HG03045 (cell line): Measurements from ENCODE around the gene KCNJ10.

Experiments
- ATAC-seq: cut with Tn5 transposase; IDR thresholded peaks from one replicate; pipeline ENCODE4 v1.9.1; 2021; ENCODE audit warnings: mild to moderate bottlenecking, moderate library complexity; ENCODE audit not compliant: unreplicated experiment

KCNJ10 gene

GRCh38 chr1:160084771-160085321 is 14.9 kb upstream of the KCNJ10 start:
- ATAC-seq, result no peak

DNA sequence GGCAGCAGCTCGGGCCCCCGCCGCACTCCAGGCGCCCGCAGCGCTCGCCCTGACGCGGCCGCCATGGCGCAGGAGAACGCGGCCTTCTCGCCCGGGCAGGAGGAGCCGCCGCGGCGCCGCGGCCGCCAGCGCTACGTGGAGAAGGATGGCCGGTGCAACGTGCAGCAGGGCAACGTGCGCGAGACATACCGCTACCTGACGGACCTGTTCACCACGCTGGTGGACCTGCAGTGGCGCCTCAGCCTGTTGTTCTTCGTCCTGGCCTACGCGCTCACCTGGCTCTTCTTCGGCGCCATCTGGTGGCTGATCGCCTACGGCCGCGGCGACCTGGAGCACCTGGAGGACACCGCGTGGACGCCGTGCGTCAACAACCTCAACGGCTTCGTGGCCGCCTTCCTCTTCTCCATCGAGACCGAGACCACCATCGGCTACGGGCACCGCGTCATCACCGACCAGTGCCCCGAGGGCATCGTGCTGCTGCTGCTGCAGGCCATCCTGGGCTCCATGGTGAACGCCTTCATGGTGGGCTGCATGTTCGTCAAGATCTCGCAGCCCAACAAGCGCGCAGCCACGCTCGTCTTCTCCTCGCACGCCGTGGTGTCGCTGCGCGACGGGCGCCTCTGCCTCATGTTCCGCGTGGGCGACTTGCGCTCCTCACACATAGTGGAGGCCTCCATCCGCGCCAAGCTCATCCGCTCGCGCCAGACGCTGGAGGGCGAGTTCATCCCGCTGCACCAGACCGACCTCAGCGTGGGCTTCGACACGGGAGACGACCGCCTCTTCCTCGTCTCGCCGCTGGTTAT is 14.2 kb upstream of the KCNJ10 start:
- peak; percentile 52 for ATAC-seq

DNA sequence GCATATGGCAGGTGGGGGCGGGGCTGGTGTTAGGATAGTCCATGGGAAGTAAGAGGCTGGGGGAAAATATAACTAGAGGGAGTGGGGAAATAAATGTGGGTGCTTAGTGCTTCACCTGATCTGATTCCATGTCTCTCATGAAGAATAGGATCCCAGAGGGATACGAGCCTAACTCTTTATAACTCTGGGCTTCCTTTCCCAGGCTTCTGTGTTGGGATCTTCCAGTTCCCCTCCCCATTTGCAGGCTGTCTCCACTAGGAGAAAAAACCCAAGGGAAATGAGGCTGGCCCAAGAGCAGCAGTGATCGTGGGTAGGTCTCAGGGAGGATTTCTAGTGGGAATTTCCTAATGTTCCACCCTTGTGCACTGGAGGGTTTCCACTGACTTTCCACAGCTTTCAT is 13.0 kb upstream of the KCNJ10 start:
- ATAC-seq, result no peak

DNA sequence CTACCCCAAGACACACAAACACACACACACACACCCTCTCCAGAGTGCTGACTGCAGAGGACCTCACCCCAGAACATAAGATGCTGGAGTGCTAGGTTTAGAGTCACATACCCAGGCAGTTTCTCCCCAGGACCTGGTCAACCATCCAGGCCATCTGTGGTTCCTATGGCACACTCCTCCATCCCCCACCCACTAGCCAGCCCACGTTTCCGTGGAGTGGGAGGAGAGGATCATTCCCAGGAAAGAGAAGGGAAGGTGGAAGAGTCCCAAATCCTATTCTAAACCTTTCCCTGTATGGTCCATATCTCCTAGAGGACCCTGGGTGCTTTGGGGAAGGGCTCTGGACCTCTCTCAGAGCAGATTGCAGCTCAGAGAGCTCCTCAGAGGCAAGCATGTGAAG is 12.5 kb upstream of the KCNJ10 start:
- no peak for ATAC-seq

- ATAC-seq, result no peak
Measured at GRCh38 chr1:160081261-160081936, 11.4 kb upstream of the KCNJ10 start, which contains the start of gene KCNJ9. KCNJ9 (plus strand) TSS chr1:160081538; CDS start chr1:160084031, 2,493 bp downstream.

DNA sequence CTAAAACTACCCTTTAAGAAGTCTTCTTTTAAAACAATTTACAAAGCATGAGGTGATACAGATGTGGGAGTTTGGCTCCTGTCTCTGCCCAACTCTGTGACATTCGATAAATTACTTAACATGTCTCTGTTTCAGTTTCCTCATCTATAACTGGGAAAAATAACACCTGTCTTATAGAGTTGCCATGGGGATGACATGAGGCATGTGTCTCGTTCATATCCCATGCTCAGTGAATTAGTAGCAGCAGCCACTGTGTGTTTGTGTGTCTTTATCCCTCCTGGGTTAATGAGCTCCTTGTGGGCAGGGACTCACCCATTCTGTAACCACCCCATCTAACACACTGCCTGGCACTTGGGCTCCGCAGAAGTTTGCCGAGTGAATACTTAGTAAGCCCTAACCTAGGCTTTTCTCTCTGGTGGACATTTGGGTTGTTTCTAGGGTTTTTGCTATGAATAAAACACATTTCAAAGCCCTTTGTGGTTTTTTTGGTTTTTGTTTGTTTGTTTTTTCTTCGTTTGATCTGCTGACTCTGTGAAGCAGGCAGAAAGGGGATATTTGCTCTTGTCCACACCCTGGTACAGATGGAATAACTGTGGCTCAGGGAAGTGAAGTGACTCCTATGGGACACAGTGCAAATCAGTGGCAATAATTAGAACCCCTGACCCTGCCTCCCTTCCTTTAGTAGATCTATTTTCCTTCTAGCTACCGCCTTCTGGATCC is 10.6 kb upstream of the KCNJ10 start:
- ATAC-seq, result no peak

GRCh38 chr1:160079448-160079847 is 9.5 kb upstream of the KCNJ10 start:
- ATAC-seq, result no peak

DNA sequence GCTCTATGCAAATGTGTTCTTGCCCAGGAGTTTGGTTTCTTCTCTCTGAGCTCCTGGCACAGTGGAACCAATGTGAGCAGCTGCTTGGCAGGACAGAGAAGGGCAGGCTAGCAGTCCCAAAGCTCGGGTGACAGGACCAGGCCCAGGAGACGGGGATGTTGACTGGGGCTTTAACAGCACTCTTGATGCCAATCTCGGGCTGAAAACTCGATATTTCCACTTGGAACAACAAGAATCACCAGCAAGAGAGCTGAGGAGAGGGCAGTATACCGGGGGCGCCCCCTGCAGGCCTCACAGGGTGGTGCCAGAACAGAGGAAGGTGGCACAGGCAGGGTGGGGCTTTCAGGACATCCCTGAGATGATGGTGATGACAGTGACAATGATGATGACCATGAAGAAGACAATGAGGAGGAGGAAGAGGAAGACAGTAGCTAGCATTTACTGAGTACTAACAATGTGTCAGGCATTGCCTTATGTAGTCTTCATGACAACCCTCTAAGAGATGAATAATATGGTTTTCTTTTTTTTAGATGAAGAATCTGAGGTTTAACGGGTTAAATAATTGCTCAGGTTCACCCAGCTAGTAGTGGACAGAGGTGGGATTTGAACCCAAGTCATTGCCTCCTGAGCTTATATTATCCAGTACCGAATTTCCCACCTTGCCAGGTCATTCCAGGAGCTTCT is 8.7 kb upstream of the KCNJ10 start:
- no peak for ATAC-seq

DNA sequence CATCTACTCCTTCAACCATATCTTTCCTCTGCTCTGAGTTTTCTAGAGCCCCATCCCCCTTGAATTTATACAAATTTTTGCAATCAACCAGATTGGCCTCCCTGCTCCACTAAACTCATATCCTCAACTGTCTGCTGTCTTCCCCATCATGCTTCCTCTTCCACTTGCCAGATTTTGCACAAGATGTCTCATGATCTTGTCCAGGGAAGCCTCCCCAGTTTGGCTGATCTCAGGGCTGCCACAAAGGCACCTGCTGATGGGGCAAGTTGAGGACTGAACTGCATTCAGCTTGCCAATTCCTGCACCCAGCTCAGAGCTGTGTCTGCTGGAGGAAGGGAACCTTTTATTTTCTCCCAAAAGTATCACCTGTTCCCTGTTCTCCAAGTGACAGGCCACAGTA is 7.5 kb upstream of the KCNJ10 start:
- ATAC-seq, result no peak

DNA sequence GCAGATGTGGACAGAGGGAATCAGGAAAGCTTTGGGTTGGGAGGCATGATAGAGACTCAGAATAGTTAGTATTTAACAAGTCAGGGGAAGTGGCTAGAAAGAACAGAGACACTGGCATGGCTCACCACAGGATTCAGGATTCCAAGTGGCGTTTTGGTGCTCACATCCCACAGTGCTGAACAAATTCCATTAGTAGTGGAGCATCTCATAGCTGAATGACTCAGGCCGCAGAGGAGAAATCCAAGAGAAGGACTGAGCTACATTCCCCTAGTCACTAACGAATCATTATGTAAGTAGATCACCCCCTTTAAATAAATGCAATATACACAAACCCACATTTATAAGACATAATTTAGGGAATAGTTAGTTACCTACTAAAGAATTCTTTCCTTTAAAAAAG is 6.3 kb upstream of the KCNJ10 start:
- ATAC-seq, result no peak

GRCh38 chr1:160075836-160076235 is 5.9 kb upstream of the KCNJ10 start:
- no peak for ATAC-seq

DNA sequence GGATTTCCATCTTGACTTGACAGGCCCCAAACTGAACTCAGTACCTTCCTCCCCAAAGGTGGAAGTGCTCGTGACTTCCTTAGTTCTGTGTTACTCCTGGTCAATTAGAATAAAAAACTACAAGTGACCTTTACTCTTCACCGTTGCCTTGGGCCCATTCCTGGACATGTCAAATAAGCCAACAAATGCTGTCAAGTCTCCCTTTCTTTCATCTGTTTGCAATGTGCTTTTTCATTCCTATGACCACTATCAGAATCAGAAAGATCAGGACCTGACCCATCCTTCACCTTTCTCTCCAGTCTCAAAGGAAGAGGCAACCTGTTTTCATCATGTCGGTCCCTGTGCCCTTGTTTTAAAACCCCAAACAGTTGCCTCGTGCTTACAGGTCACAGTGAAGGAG is 4.9 kb upstream of the KCNJ10 start:
- ATAC-seq, result no peak

GRCh38 chr1:160071289-160071688 is 1.3 kb upstream of the KCNJ10 start:
- ATAC-seq, result no peak

DNA sequence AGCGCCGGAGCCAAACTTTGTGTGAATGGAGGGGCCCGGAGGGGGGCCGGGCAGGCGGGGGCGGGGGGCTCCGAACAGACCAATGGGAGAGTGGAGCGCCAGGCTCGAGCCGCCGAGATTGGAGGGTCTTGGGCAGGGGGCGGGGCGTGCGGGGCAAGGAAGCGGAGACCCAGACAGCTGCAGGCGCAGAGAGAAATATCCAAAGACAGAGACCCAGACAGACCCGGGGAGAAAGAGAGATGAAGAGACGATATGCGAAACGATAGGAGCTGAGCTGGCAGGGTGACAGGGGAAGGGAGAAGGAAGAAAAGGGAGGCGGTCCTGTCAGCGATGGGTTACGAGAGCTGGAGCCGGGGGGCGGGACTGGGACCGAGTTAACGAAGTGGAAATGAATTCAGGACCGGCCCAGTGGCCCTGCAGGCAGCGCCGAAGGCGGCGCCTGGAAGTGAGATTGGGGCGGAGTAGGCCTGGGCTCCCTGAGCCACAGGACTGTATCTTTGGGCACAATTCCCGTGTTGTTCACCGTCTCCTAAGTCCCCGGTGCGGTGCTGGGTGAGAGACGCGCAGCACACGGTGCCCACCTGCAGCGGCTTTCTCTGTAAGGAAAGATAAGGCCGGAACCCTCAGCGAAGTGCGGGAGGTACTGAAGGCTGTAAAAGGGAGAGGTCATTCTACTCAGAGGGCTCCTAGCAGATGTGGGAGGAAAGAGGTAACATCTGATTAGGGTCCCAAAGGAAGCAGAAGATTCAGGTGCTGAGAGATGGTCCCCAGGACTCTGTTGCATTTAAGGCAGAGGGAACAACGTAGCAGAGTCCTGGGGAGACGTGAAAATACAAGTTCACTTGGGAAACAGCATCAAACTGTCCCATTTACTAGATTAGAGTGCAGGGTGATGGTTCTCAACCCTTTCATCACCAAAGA is 543 bp upstream of the KCNJ10 start:
- ATAC-seq, result no peak

- ATAC-seq, result no peak
Measured at GRCh38 chr1:160068225-160068624, 1.7 kb downstream of the KCNJ10 start.

DNA sequence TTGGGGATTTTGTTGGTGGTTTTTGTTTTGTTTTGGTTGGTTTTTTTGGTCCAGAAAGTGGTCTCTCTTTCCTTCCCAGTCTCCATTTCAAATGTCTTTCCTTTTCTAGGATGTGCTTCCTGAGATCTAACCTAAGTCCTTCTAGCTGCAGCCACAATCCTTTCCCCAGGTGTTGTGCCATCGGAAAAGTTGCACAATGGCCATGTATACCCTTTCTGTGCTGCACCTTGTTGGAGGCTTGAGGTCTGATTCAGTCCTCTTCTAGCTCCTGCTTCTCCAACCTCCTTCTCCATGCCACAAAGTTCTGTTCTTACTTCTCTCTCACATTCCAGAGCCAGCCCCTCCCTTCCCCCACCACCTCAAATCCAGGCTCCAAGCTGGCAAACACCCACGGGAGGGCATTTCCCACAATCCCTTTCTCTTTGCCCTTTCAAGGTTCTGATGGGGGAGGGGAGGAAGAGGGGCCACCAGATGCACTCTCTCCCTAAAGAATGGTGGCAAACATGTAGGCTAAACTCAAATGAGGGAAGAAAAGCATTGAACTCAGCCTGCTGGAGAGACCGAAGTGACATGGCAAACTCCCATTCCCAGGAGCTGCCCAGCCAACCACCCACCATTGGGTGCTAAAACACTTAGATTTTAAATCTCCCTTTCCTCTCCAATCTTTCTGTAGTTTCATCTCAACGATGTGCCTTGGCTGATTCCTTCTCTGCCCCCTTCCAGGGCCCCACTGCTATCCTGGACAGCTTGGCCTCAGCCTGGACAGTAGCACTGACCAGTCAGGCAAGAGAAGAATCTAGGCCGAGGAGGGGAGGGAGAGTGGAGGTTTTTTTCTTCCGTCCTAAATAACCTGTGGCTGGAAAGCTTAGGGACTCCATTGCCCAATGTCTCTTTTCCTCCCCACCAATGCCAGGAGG is 2.9 kb downstream of the KCNJ10 start:
- ATAC-seq, result no peak

- ATAC-seq, result no peak
Measured at GRCh38 chr1:160064746-160065145, 5.2 kb downstream of the KCNJ10 start.

DNA sequence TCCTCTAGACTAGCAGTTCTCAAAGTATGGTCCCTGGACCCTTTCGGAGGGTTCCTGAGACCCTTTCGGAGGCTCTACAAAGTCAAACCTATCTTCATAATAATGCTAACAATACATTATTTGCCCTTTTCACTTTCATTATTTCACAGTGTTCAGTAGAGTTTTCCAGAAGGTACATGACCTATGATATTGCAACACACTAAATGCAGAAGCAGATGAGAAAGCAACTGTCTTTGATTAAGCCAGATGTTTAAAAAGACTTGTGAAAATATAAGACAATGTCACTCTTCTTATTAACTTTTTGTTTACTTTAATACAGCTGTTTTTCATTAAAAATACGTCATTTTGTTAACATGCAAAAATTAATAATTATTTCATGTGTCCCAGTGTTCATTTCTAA is 5.8 kb downstream of the KCNJ10 start:
- ATAC-seq, result no peak

DNA sequence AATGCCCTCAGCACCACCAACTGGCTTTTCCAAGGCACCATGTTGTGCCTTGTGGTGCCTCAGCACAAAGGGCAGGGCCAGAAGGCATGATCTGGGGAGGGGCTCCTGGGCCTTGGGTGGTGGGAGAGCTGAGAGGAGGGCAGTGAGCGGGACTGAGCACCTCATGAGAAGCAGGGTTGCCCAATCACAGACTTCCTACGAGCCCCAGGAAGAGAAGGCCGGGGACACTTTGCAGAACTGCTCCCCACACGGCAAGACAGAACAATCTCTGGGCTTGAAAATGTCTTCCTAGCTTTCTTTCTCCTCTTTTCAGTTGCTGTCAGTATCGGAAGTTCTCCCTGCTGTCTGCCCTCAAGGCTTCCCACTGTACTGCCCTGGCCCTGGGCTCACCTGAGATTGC is 6.8 kb downstream of the KCNJ10 start:
- no peak for ATAC-seq
